SW480 (cell line): Measurements from ENCODE around the gene POLR2B.
"Not testable (repeated sequence)": the region's sequence is repeated elsewhere in the genome, so short reads cannot be mapped to it uniquely, and the experiment has no call there.

ENCODE experiments used
- DNase-seq: peaks from one replicate; pipeline ENCODE4 v3.0.0-alpha.2; 2016; ENCODE audit warnings: low spot score

The POLR2B gene

GRCh38 chr4:57053508-57053907 is 74.8 kb downstream of the POLR2B start:
- DNase-seq: no peak

- DNase-seq: no peak
These were observed 77.2 kb downstream of the POLR2B start for GRCh38 chr4:57055886-57056285.

- no peak for DNase-seq
These were observed 81.4 kb downstream of the POLR2B start for GRCh38 chr4:57059890-57060716.

GRCh38 chr4:57060717-57061067 is 82.0 kb downstream of the POLR2B start:
- DNase-seq: not testable (repeated sequence)

GRCh38 chr4:57061395-57061794 is 82.7 kb downstream of the POLR2B start:
- DNase-seq: no peak

GRCh38 chr4:57063518-57063917 is 84.8 kb downstream of the POLR2B start:
- DNase-seq: no peak

GRCh38 chr4:57064120-57064519 is 85.4 kb downstream of the POLR2B start:
- DNase-seq: no peak

GRCh38 chr4:57064811-57065711 is 86.4 kb downstream of the POLR2B start:
- no peak for DNase-seq

GRCh38 chr4:57065730-57066482 is 87.2 kb downstream of the POLR2B start:
- DNase-seq: no peak

- DNase-seq: no peak
These were observed 89.7 kb downstream of the POLR2B start for GRCh38 chr4:57068237-57068981.

- DNase-seq: no peak
These were observed 91.8 kb downstream of the POLR2B start for GRCh38 chr4:57070461-57070860.

- no peak for DNase-seq
These were observed 92.6 kb downstream of the POLR2B start for GRCh38 chr4:57071326-57071725.

GRCh38 chr4:57073559-57073958 is 94.9 kb downstream of the POLR2B start:
- peak; percentile 60 for DNase-seq

GRCh38 chr4:57074744-57075143 is 96.0 kb downstream of the POLR2B start:
- no peak for DNase-seq

- DNase-seq: no peak
These were observed 96.7 kb downstream of the POLR2B start for GRCh38 chr4:57075367-57075766.

GRCh38 chr4:57076646-57077045 is 98.0 kb downstream of the POLR2B start:
- DNase-seq: no peak

GRCh38 chr4:57077550-57078343 is 99.1 kb downstream of the POLR2B start:
- DNase-seq: peak; percentile 9

GRCh38 chr4:57078685-57079521 is 100.2 kb downstream of the POLR2B start:
- DNase-seq: no peak
